GM12878 (cell line): ENCODE data around the gene GSK3A. TPM values are rescaled to one million over a fixed set of nuclear protein-coding genes. Genes with fewer than 3 reads are reported as not detected.

ENCODE experiments used
- ATF2 ChIP-seq: IDR thresholded peaks from 2 replicates; pipeline ENCODE4 v1.6.1; 2012; ENCODE audit warnings: low read length, inconsistent platforms
- CBFB ChIP-seq: IDR thresholded peaks from 2 replicates; pipeline ENCODE4 v1.6.1; 2016; ENCODE audit warnings: antibody characterized with exemption, low read depth
- CBX5 ChIP-seq: sonication (generic); IDR thresholded peaks from 2 replicates; pipeline ENCODE4 v1.6.1; 2016; ENCODE audit warnings: low read depth, moderate library complexity, mild to moderate bottlenecking, inconsistent platforms
- CHD1 ChIP-seq: IDR thresholded peaks from 2 replicates; pipeline ENCODE4 v1.6.1; 2012; ENCODE audit warnings: low read depth, low read length, improper control_type of control experiment
- EZH2 ChIP-seq: IDR thresholded peaks from 2 replicates; pipeline ENCODE4 v1.6.1; 2012; ENCODE audit warnings: low read depth, mild to moderate bottlenecking, control low read depth, inconsistent platforms, low read length, borderline replicate concordance; ENCODE audit not compliant: control insufficient read depth
- FOXK2 ChIP-seq: fragments of 450-650 bp; IDR thresholded peaks from 2 replicates; pipeline ENCODE4 v1.6.1; 2017; ENCODE audit warnings: mild to moderate bottlenecking, moderate library complexity
- FOXM1 ChIP-seq: IDR thresholded peaks from 2 replicates; pipeline ENCODE4 v1.6.1; 2012; ENCODE audit warnings: low read depth, mild to moderate bottlenecking, inconsistent platforms, low read length, moderate library complexity
- GATAD2B ChIP-seq: fragments of 450-650 bp; conservative IDR thresholded peaks from 2 replicates; pipeline ENCODE4 v1.6.1; 2017; ENCODE audit warnings: low read depth, mild to moderate bottlenecking, moderate library complexity
- IKZF2 ChIP-seq, 2 experiments: fragments of 450-650 bp; IDR thresholded peaks; 2 replicates each; pipeline ENCODE4 v1.6.1; 2017; ENCODE audit warnings: mild to moderate bottlenecking in 2 of 2, moderate library complexity in 2 of 2
- IRF3 ChIP-seq: fragments of 450-650 bp; IDR thresholded peaks from 2 replicates; pipeline ENCODE4 v1.6.1; 2014; ENCODE audit warnings: mild to moderate bottlenecking
- KLF5 ChIP-seq: fragments of 450-650 bp; IDR thresholded peaks from 2 replicates; pipeline ENCODE4 v1.6.1; 2014; ENCODE audit warnings: mild to moderate bottlenecking; ENCODE audit not compliant: partially characterized antibody
- NBN ChIP-seq: fragments of 450-650 bp; IDR thresholded peaks from 2 replicates; pipeline ENCODE4 v1.6.1; 2016
- NFXL1 ChIP-seq: fragments of 450-650 bp; IDR thresholded peaks from 2 replicates; pipeline ENCODE4 v1.6.1; 2017; ENCODE audit warnings: antibody characterized with exemption, mild to moderate bottlenecking, borderline replicate concordance
- PAX5 ChIP-seq: IDR thresholded peaks from 2 replicates; pipeline ENCODE4 v1.6.1; 2011; ENCODE audit warnings: low read depth, low read length, borderline replicate concordance
- PAX8 ChIP-seq: fragments of 450-650 bp; IDR thresholded peaks from 2 replicates; pipeline ENCODE4 v1.6.1; 2017; ENCODE audit warnings: mild to moderate bottlenecking, moderate library complexity
- PBX3 ChIP-seq: IDR thresholded peaks from 2 replicates; pipeline ENCODE4 v1.6.1; 2011; ENCODE audit warnings: mild to moderate bottlenecking, low read depth, low read length, moderate library complexity; ENCODE audit not compliant: insufficient replicate concordance
- PKNOX1 ChIP-seq: fragments of 450-650 bp; IDR thresholded peaks from 2 replicates; pipeline ENCODE4 v1.6.1; 2016; ENCODE audit warnings: mild to moderate bottlenecking
- POLR2AphosphoS2 ChIP-seq: IDR thresholded peaks from 2 replicates; pipeline ENCODE4 v1.6.1; 2011; ENCODE audit warnings: low read depth, mild to moderate bottlenecking, low read length, improper control_type of control experiment, moderate library complexity
- RELB ChIP-seq: fragments of 450-650 bp; IDR thresholded peaks from 2 replicates; pipeline ENCODE4 v1.6.1; 2017; ENCODE audit warnings: low read depth, mild to moderate bottlenecking, moderate library complexity
- SMC3 ChIP-seq: IDR thresholded peaks from 2 replicates; pipeline ENCODE4 v1.6.1; 2011; ENCODE audit warnings: low read length, improper control_type of control experiment, borderline replicate concordance
- TARDBP ChIP-seq: IDR thresholded peaks from 2 replicates; pipeline ENCODE4 v1.6.1; 2016; ENCODE audit warnings: borderline replicate concordance
- YBX1 ChIP-seq: fragments of 450-650 bp; IDR thresholded peaks from 2 replicates; pipeline ENCODE4 v1.6.1; 2016; ENCODE audit warnings: antibody characterized with exemption
- ZBTB4 ChIP-seq: fragments of 450-650 bp; formaldehyde crosslinking; IDR thresholded peaks from 2 replicates; pipeline ENCODE4 v1.4.0; 2022; ENCODE audit warnings: mild to moderate bottlenecking, moderate library complexity
- polyA plus RNA-seq, 11 experiments: library from polyadenylated mRNA; depleted of rRNA in 4 of 11; unstranded in 6 of 11; stranded (reverse) in 5 of 11; fragments of >200 nt; fragmentation: Nextera tagmentation in 4 of 11; fragmentation: Illumina TruSeq in 1 of 11; extraction: Ambion mirVana in 4 of 11; extraction: Trizol in 1 of 11; gene quantifications; 1 replicate in 1 of 11; 2 replicates in 10 of 11; pipeline versions ENCODE4 v1.2.1 to v1.2.3, GENCODE V29; 2011 to 2016; ENCODE audit warnings: inconsistent platforms in 2 of 11, missing spikeins in 2 of 11, low read depth in 1 of 11
- total RNA-seq, 4 experiments: library from RNA; depleted of rRNA in 3 of 4; stranded (reverse); fragments of >200 nt in 3 of 4; fragmentation: Illumina TruSeq in 1 of 4; extraction: Trizol in 1 of 4; gene quantifications; 2 replicates each; pipeline versions ENCODE4 v1.2.1 to v1.2.3, GENCODE V29; 2013 to 2021

GSK3A gene
- total and polyA plus RNA-seq, 10 of the 15 experiments (the other 5 are each of a cell fraction or from before 2014, with no cell fraction given): 1.00 to 47.9 (median 15.2) TPM

- no peak for TF ChIP-seq ZBTB4
- TF ChIP-seq NFXL1: no peak
- no peak for TF ChIP-seq FOXK2
- no peak for TF ChIP-seq POLR2AphosphoS2
- TF ChIP-seq IRF3: no peak
- TF ChIP-seq CBX5: no peak
- no peak for TF ChIP-seq YBX1
- TF ChIP-seq RELB: no peak
- TF ChIP-seq PAX5: no peak
- no peak for TF ChIP-seq ATF2
- TF ChIP-seq CBFB: no peak
- TF ChIP-seq GATAD2B: no peak; the same call in 1 of the 2 replicates
- TF ChIP-seq CHD1: no peak
- no peak for TF ChIP-seq PAX8
- TF ChIP-seq NBN: no peak
- no peak for TF ChIP-seq FOXM1
- no peak for TF ChIP-seq PKNOX1
- TF ChIP-seq PBX3: no peak
- no peak for TF ChIP-seq KLF5
- TF ChIP-seq TARDBP: no peak
- TF ChIP-seq EZH2: no peak
- TF ChIP-seq SMC3: no peak
- TF ChIP-seq IKZF2 (IDR thresholded peaks at IDR 0.05): no peak
These were observed 41.7 kb upstream of the GSK3A start (continued) for GRCh38 chr19:42284066-42284501.
